Uterus (tissue), 2 donors: Measurements from ENCODE around the gene SLC25A15.

Source experiments
- POLR2A ChIP-seq, 2 donors: fragments of 450-650 bp; IDR thresholded peaks; one replicate each; pipeline ENCODE4 v1.6.1; 2016; ENCODE audit warnings: antibody characterized with exemption in 2 of 2, mild to moderate bottlenecking in 1 of 2, moderate library complexity in 1 of 2
- TF ChIP-seq, protein P1 (sequence below), 4 experiments: fragments of 200-600 bp in 2 of 4; fragments of 450-650 bp in 2 of 4; sonication (generic) in 2 of 4; IDR thresholded peaks; one replicate each; pipeline ENCODE4 v1.5.1; 2016 to 2019; ENCODE audit warnings: antibody characterized with exemption in 4 of 4, mild to moderate bottlenecking in 2 of 4, moderate library complexity in 1 of 4

DNA sequence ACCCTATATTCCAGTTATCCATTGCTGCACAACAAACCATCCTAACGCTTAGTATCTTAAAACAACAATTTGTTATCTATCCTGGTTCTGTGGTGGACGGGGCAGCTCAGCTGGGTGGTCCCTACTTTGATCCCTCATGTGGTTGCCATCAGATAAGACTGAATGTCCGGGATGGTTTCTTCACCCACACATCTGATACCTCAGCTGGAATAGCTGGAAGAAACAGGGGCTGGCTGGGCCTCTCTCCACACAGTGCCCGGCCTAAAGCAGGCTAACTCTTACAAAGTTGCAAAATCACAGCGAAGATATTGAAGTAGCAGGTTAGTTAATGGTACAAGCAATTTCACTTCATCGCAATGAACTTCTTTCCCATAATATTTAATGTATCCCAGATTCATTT lies 14.7 kb upstream of the SLC25A15 start:
- TF ChIP-seq, protein P1, sequence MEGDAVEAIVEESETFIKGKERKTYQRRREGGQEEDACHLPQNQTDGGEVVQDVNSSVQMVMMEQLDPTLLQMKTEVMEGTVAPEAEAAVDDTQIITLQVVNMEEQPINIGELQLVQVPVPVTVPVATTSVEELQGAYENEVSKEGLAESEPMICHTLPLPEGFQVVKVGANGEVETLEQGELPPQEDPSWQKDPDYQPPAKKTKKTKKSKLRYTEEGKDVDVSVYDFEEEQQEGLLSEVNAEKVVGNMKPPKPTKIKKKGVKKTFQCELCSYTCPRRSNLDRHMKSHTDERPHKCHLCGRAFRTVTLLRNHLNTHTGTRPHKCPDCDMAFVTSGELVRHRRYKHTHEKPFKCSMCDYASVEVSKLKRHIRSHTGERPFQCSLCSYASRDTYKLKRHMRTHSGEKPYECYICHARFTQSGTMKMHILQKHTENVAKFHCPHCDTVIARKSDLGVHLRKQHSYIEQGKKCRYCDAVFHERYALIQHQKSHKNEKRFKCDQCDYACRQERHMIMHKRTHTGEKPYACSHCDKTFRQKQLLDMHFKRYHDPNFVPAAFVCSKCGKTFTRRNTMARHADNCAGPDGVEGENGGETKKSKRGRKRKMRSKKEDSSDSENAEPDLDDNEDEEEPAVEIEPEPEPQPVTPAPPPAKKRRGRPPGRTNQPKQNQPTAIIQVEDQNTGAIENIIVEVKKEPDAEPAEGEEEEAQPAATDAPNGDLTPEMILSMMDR (IDR thresholded peaks at IDR 0.05): no peak
- TF ChIP-seq POLR2A (IDR thresholded peaks at IDR 0.05): no peak
